ENCODE data around the gene BUD13.

DNA sequence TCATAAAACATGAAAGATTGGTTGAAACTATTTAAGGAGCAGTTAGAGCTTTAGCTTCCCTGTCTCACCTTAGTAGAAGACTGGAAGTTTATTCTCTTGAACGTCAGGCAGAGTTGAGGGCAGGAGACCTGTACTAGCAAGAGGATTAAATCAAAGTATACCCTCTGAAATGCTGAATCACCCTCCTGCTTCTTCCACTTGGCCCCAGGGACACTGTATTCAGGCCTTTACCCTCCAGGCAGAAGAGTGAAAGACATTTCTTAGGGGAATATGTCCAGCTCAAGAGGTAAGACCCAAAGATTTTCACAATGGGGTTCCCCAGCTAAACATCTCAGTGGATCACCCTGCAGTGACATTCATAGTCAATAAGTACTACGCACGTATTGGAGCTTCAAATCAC, 38.4 kb upstream of the BUD13 start:
- TF ChIP-seq, protein P1, sequence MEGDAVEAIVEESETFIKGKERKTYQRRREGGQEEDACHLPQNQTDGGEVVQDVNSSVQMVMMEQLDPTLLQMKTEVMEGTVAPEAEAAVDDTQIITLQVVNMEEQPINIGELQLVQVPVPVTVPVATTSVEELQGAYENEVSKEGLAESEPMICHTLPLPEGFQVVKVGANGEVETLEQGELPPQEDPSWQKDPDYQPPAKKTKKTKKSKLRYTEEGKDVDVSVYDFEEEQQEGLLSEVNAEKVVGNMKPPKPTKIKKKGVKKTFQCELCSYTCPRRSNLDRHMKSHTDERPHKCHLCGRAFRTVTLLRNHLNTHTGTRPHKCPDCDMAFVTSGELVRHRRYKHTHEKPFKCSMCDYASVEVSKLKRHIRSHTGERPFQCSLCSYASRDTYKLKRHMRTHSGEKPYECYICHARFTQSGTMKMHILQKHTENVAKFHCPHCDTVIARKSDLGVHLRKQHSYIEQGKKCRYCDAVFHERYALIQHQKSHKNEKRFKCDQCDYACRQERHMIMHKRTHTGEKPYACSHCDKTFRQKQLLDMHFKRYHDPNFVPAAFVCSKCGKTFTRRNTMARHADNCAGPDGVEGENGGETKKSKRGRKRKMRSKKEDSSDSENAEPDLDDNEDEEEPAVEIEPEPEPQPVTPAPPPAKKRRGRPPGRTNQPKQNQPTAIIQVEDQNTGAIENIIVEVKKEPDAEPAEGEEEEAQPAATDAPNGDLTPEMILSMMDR (IDR thresholded peaks at IDR 0.05; ENCODE audit: insufficient read depth, low read length): no peak
- TF ChIP-seq POLR2AphosphoS5 (IDR thresholded peaks at IDR 0.05; ENCODE audit: low read depth): no peak
- TF ChIP-seq, protein P2, sequence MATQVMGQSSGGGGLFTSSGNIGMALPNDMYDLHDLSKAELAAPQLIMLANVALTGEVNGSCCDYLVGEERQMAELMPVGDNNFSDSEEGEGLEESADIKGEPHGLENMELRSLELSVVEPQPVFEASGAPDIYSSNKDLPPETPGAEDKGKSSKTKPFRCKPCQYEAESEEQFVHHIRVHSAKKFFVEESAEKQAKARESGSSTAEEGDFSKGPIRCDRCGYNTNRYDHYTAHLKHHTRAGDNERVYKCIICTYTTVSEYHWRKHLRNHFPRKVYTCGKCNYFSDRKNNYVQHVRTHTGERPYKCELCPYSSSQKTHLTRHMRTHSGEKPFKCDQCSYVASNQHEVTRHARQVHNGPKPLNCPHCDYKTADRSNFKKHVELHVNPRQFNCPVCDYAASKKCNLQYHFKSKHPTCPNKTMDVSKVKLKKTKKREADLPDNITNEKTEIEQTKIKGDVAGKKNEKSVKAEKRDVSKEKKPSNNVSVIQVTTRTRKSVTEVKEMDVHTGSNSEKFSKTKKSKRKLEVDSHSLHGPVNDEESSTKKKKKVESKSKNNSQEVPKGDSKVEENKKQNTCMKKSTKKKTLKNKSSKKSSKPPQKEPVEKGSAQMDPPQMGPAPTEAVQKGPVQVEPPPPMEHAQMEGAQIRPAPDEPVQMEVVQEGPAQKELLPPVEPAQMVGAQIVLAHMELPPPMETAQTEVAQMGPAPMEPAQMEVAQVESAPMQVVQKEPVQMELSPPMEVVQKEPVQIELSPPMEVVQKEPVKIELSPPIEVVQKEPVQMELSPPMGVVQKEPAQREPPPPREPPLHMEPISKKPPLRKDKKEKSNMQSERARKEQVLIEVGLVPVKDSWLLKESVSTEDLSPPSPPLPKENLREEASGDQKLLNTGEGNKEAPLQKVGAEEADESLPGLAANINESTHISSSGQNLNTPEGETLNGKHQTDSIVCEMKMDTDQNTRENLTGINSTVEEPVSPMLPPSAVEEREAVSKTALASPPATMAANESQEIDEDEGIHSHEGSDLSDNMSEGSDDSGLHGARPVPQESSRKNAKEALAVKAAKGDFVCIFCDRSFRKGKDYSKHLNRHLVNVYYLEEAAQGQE (IDR thresholded peaks at IDR 0.05; ENCODE audit: insufficient replicate concordance, low read depth): no peak
- no peak for TF ChIP-seq GABPA (IDR thresholded peaks at IDR 0.05; ENCODE audit: low read depth)
- no peak for TF ChIP-seq SPI1 (IDR thresholded peaks at IDR 0.05; ENCODE audit: borderline replicate concordance, low read depth)
